Measurements from ENCODE around the gene HEXD.
A peak's percentile ranks its signal among the peaks of the same experiment; 100 is the strongest.
"Not testable (repeated sequence)": the region's sequence is repeated elsewhere in the genome, so short reads cannot be mapped to it uniquely, and the experiment has no call there.

Gene HEXD

GRCh38 chr17:82418001-82418986, at the start of gene HEXD, which contains the start of gene OGFOD3:
Gene HEXD (plus strand): TSS chr17:82418347. CDS start chr17:82419800, 1,453 bp downstream.
Gene OGFOD3 (minus strand): TSS chr17:82418586. CDS start chr17:82418485, 101 bp downstream.
- peak in 50 of 51 donors; percentile 36 to 97 (median 79) for DNase-seq

GRCh38 chr17:82369211-82369610, 48.9 kb upstream of the HEXD start:
- DNase-seq: no peak

DNA sequence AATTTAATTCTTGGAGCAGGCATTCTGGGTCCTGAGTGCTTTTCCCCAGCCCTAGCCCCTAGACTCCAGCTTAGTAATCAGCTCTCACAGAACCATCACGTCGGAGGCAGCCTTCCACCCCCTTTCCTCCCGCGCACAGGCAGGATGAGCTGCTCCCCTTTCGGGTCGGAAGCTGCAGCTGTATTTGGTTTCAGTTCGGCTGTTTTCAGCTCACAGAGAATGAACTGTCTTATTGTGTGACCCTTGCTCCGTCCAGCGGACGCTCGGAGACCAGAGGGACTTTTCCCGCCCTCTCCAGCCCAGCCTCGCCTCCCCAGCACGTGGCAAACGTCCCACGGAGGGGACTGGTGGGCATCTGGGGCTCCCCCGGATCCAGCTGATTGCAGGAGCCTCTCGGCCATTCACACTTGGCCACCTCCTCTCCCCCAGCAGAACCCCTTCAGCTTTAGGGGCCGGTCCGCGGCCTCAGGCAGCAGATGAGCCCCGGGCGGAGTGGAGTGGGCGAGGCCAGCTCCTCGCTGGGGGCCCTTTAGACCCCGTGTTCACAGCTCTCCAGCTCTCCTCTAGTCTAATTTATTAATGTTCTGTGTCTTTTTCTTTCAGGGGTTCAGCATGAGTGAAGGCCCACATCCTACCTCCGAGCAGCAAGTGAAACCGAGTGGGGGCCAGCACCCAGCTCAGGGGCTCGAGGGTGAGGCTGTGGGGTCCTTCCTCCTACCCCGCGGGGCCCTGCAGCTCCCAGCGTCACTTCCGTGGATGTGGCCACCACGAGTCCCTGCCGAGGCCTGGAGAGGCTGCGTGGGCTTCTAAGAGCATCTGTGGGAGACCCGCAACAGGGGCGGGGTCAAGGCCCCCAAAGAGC, 47.4 kb upstream of the HEXD start:
- DNase-seq: peak in 1 of 51 donors; percentile 15

GRCh38 chr17:82371333-82372248, 46.6 kb upstream of the HEXD start, which contains the start of gene UTS2R:
Gene UTS2R (plus strand): TSS chr17:82371765. CDS start chr17:82374325, 2,560 bp downstream.
- no peak for DNase-seq

DNA sequence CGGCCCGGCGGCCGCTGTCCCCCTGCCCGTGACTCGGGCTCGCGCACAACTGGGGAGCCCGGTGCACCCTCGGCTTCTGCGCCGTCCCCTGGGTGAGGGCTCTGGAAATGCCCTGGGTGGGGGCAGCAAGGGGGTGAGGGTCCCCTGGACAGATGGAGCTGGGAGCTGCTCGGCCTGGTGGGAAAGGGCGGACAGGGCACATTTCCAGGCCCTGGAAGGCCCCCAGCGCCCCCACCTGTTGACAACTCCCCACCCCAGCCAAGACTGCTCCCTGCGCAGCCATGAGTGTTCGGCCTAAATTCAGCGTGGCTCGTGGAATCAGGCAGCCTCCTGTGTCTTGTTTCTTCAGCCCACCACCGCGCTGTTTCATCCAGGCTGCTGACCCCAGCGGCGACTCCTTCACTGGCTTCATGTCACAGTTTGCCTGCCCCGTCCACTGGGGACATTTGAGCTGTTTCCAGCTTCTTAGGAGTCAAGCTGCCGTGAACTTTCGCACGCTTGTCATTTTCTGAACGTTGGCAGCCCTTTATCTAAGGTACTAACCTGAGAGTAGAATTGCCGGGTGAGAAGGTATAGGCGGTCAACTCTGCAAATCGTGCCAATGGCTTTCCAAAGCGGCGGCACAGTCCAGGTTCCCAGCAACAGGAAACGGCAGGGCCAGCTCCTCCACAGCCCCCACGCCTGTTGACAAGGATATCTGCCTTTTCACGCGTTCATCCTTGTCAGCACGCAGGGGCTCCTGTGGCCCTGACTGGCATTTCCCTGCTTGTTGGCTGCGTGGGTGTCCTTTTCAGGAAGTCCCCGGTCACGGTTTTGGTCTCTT, 45.7 kb upstream of the HEXD start:
- no peak for DNase-seq

GRCh38 chr17:82373072-82373452, 45.1 kb upstream of the HEXD start:
- DNase-seq: not testable (repeated sequence)

DNA sequence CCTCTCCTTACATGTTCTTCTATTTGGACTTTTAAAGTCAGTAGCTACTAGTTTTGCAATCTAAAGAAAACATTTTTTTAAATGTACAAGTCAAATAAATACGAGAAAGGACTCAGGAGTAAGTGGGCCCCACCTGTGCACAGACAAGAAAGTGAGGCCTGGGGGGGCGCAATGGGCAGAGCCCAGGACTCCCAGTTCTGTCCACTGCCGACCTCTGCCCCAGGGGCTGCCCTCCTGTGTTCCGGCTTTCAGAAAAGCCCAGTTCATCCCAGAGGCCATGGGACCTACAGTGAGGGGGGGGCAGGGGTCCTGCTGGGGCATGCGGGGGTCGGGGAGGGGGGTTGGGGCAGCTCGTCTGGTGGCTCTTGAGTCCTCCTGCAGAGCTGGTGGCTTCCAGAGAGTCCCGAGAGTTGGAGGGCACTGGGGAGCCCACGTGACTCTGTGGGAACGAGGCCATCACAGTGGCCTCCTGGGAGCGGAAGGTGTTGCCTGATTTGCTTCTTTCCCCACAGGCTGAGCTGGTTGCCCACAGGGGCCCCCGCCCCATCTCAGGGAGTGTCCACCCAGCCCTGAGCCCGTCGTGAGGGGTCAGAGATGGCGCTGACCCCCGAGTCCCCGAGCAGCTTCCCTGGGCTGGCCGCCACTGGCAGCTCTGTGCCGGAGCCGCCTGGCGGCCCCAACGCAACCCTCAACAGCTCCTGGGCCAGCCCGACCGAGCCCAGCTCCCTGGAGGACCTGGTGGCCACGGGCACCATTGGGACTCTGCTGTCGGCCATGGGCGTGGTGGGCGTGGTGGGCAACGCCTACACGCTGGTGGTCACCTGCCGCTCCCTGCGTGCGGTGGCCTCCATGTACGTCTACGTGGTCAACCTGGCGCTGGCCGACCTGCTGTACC, 44.2 kb upstream of the HEXD start:
- no peak for DNase-seq

GRCh38 chr17:82374626-82375331, 43.4 kb upstream of the HEXD start:
- no peak for DNase-seq

DNA sequence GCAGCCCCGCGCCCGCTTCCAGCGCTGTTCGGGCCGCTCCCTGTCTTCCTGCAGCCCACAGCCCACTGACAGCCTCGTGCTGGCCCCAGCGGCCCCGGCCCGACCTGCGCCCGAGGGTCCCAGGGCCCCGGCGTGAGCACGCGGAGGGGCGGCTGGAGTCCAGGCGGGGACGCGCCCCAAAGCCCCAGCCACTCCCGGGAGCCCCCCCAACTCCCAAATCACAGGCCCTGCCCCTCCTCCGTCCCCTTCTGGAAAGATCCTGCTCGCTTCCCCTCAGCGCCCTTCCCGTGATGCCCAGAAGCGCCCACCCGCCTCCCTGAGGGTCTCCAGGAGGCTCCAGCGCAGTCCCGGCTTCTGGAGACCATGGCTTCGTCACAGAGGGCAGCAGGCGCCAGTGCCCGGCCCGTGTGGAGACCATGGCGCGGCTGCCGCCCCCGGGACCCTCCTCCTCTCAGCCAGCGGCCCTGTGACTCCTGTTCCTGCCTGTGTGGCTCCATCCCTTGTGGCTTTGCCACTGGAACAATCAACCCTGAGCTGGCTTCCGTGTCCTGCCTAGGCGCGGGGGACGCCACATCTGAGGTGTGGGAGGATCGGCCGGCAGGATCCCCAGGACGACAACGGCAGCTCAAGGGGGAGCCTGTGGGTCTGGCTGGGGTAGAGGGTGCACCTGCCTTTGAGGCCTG, 42.6 kb upstream of the HEXD start:
- no peak for DNase-seq

DNA sequence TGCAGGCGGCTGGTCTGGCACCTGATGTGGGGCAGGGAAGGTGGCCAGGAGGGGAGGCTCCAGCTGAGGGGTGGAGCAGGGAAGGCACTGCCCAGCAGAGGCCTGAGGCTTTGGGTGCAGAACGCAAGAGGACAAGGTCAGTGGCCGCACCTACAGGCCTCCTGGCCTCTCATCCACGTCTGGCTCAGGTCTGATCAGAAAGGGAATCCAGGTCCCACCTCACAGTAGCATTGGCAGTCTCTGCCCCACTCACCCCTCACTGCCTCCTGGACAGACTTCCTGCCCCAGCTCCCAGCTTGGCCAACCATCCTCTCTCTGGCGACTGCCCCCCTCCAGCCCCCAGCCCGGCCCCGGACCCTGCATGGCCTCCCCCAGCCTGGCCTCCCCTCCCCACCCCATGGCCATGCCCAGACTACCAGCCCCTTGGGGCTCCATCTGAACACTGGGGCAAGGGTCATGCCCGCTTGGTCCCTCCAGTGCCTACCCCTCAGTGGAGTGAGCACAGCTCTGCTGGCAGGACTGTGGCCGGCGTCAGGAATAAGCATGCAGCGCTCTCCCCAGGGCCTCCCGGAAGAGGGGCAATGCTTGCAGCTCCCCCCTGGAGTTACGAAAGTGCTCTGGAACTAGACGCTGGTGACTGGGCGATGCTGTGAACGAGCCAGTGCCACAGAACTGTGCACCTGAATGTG, 42.0 kb upstream of the HEXD start:
- DNase-seq: no peak

GRCh38 chr17:82377294-82377693, 40.9 kb upstream of the HEXD start:
- not testable (repeated sequence) for DNase-seq

DNA sequence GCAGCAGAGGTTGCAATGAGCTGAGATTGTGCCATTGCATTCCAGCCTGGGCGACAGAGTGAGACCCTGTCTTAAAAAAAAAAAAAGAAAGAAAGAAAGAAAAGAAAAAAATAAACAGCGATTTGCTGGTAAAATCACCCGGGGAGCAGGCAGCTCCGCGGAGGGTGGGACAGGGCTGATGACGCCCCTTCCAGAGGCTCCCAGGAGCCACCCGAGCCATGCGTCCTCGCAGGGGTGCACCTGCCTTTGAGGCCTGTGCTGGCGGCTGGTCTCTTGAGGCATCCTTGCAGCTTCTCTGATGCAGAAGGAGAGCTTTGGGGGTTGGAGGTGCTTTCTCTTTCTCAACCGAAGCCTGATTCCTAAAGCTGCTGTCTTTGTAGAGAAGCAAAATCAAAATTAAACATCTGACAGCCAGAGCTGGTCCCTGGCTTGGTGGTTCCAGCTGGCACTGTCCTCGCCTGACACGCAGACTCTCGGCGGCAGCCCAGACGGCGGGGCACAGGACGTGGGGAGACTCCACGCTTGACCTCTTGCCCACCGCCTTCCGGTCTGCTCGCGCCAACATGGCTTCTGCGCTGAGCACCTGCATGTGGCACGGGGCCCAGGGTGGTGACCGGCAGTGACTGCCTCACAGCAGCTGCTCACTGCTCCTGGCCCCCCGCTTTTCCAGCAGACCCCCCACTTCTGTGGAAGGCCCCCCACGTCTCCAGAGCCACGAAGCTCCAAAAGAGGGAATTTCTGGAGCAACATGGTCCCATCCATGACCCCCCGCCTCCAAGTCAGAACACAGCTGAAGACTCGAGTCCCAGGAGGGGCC, 40.0 kb upstream of the HEXD start:
- DNase-seq: no peak

DNA sequence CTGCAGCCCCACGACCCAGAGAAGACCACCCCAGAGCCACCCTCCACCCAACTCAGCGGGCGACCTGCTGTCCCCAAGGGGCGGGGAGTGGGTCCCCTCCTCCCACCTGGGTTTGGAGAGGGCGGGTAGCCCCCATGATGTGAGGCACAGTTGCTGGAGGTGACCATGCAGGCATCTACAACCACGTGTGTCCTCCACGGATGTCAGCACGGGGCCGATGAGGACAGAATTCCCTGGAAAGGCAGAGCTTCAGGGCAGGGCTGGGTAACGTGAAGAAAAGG, 39.5 kb upstream of the HEXD start:
- no peak for DNase-seq

DNA sequence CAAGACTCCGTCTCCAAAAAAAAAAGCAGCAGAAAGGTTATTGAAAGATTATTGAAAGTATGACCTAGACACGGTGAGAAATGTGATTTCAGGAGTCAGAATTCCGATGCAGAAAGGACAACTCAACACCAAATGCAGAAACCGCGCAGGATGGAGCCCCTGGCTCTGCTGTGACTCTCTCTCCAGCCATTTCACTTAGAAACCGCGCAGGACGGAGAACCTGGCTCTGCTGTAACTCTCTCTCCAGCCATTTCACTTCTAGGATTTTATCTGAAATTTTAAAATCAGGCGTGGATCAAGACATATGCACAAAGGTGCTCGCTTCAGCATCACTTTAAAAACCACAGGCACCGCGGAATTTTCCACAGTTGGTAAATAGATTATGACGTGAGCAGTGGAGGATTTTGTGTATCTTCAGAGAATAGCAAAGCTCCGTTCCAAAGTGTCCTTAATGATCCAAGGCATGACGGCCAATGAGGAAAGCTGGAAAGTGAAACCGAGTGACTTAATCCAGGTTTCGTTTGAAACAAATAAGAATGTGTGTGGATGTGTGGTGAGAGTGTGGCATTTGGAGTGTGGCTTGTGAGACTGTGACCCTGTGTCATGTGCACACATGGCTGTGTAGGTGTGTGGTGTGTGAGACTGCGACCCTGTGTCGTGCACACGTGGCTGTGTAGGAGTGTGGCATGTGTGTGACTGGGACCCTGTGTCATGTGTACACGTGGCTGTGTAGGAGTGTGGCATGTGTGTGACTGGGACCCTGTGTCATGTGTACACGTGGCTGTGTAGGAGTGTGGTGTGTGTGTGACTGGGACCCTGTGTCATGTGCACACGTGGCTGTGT, 37.1 kb upstream of the HEXD start:
- DNase-seq: no peak

GRCh38 chr17:82381703-82382009, 36.5 kb upstream of the HEXD start:
- peak in 1 of 51 donors; percentile 16 for DNase-seq
